Natural killer cell (primary cell): ENCODE results near the gene POLR2J2. TPM values are rescaled to one million over a fixed set of nuclear protein-coding genes. Genes with fewer than 3 reads are reported as not detected.
"Not testable (repeated sequence)": the region's sequence is repeated elsewhere in the genome, so short reads cannot be mapped to it uniquely, and the experiment has no call there.

Experiments
- ATAC-seq, 3 donors: fragments of 150-1000 bp in 2 of 3; fragments of 200-7000 bp in 1 of 3; cut with Tn5 transposase; 1 replicate in 1 of 3; 2 replicates in 2 of 3; pipeline ENCODE4 v1.10.0; 2021; ENCODE audit warnings: mild to moderate bottlenecking in 2 of 3, moderate library complexity in 2 of 3
- DNase-seq, 2 donors: peaks; one replicate each; pipeline versions ENCODE4 v3.0.0 to v3.0.0-alpha.2; 2013 to 2021; ENCODE audit warnings: mixed read lengths in 1 of 2
- H3K27ac ChIP-seq: one replicate; pipeline ENCODE4 v1.5.1; 2013; ENCODE audit warnings: mild to moderate bottlenecking, low read length
- H3K27me3 ChIP-seq: one replicate; pipeline ENCODE4 v1.6.1; 2013; ENCODE audit warnings: low read length; ENCODE audit not compliant: control insufficient read depth, insufficient read depth
- H3K36me3 ChIP-seq: one replicate; pipeline ENCODE4 v1.6.1; 2013; ENCODE audit warnings: low read length; ENCODE audit not compliant: control insufficient read depth, insufficient read depth
- H3K4me1 ChIP-seq: one replicate; pipeline ENCODE4 v1.6.1; 2013; ENCODE audit warnings: low read length; ENCODE audit not compliant: control insufficient read depth, insufficient read depth
- H3K4me3 ChIP-seq: one replicate; pipeline ENCODE4 v1.5.1; 2013; ENCODE audit warnings: low read length
- H3K9me3 ChIP-seq: one replicate; pipeline ENCODE4 v1.6.1; 2013; ENCODE audit warnings: low read length; ENCODE audit not compliant: control insufficient read depth, insufficient read depth
- H3K27ac Mint-ChIP-seq, 2 donors: one replicate each; pipeline ENCODE4 v1.8.0; 2022; ENCODE audit warnings: mild to moderate bottlenecking in 2 of 2, mixed read lengths in 2 of 2, moderate library complexity in 1 of 2
- H3K27me3 Mint-ChIP-seq, 2 donors: one replicate each; pipeline ENCODE4 v1.8.0; 2022; ENCODE audit warnings: low read depth in 2 of 2, mixed read lengths in 2 of 2
- H3K36me3 Mint-ChIP-seq: one replicate; pipeline ENCODE4 v1.8.0; 2022; ENCODE audit warnings: mixed read lengths
- H3K4me1 Mint-ChIP-seq, 2 donors: one replicate each; pipeline ENCODE4 v1.8.0; 2022; ENCODE audit warnings: mixed read lengths in 2 of 2
- H3K4me3 Mint-ChIP-seq: one replicate; pipeline ENCODE4 v1.8.0; 2022; ENCODE audit warnings: mild to moderate bottlenecking, moderate library complexity, mixed read lengths
- H3K9me3 Mint-ChIP-seq, 2 donors: one replicate each; pipeline ENCODE4 v1.8.0; 2022; ENCODE audit warnings: mixed read lengths in 2 of 2
- WGBS: methylation state at CpG from one replicate; pipeline ENCODE4 v1.1.7; 2013; ENCODE audit warnings: missing lambda C conversion rate; ENCODE audit not compliant: insufficient coverage; 5-methylcytosine and 5-hydroxymethylcytosine counted together
- intact Hi-C: fragments of 100-400 bp; cut with micrococcal nuclease; formaldehyde crosslinking; loops from one replicate; pipeline ENCODE4 v1.14.2; 2022
- total RNA-seq, 4 donors: library from RNA; stranded (reverse); fragments of 120-200 nt in 1 of 4; gene quantifications; one replicate each; pipeline versions ENCODE4 v1.2.3 to v1.2.4, GENCODE V29; 2013 to 2022

POLR2J2 gene
- total RNA-seq, 3 donors from 2014 or later (not counting 1 experiment from before 2014, with no cell fraction given): 38.9 to 63.8 (median 49.4) TPM

DNA sequence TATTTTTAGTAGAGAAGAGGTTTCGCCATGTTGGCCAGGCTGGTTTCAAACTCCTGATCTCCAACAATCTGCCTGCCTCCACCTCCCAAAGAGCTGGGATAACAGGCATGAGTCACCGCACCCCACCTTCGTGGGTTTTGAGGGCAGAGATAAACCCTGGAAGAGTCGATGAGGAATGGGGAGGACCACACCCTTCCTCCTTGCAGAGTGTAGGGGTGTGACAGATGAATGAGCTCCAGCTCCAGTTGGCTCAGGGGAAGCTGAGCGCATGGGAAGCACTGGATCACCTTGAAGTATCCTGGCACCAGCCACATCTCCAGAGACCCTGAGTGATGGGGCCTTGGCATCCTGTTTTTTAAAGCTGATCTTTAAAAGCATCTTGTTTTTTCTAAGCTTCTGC lies 11.1 kb upstream of the POLR2J2 start:
- H3K27ac Mint-ChIP-seq, H3K27ac ChIP-seq, H3K9me3 Mint-ChIP-seq, H3K4me3 ChIP-seq, H3K4me3 Mint-ChIP-seq, DNase-seq, H3K36me3 Mint-ChIP-seq, H3K36me3 ChIP-seq, H3K27me3 ChIP-seq, H3K27me3 Mint-ChIP-seq, ATAC-seq, H3K4me1 Mint-ChIP-seq, H3K9me3 ChIP-seq, H3K4me1 ChIP-seq, intact Hi-C loops: not testable (repeated sequence)
- WGBS: no CpG with 5 or more reads among the region's 5 CpGs

- H3K4me3 Mint-ChIP-seq, H3K36me3 ChIP-seq, DNase-seq, H3K4me3 ChIP-seq, H3K36me3 Mint-ChIP-seq, H3K4me1 Mint-ChIP-seq, H3K27me3 Mint-ChIP-seq, intact Hi-C loops, H3K9me3 ChIP-seq, H3K9me3 Mint-ChIP-seq, H3K4me1 ChIP-seq, H3K27me3 ChIP-seq, H3K27ac ChIP-seq, H3K27ac Mint-ChIP-seq, ATAC-seq: not testable (repeated sequence)
- no CpG with 5 or more reads among the region's 5 CpGs for WGBS
These were observed 9.3 kb upstream of the POLR2J2 start for GRCh38 chr7:102680780-102681179.

- H3K36me3 Mint-ChIP-seq, H3K36me3 ChIP-seq, H3K27ac ChIP-seq, H3K27ac Mint-ChIP-seq, ATAC-seq, H3K4me1 ChIP-seq, H3K27me3 ChIP-seq, H3K27me3 Mint-ChIP-seq, H3K4me1 Mint-ChIP-seq, H3K4me3 ChIP-seq, H3K4me3 Mint-ChIP-seq, H3K9me3 Mint-ChIP-seq, H3K9me3 ChIP-seq, DNase-seq, intact Hi-C loops: not testable (repeated sequence)
- 82% methylated on average over 1 of the region's 2 CpGs for WGBS
These were observed 4.1 kb upstream of the POLR2J2 start for GRCh38 chr7:102675545-102675944.

GRCh38 chr7:102673447-102674067 lies 2.1 kb upstream of the POLR2J2 start:
- H3K36me3 ChIP-seq, H3K4me1 Mint-ChIP-seq, H3K9me3 ChIP-seq, H3K27me3 Mint-ChIP-seq, H3K4me3 ChIP-seq, ATAC-seq, H3K27ac ChIP-seq, DNase-seq, intact Hi-C loops, H3K27ac Mint-ChIP-seq, H3K27me3 ChIP-seq, H3K4me3 Mint-ChIP-seq, H3K9me3 Mint-ChIP-seq, H3K36me3 Mint-ChIP-seq, H3K4me1 ChIP-seq: not testable (repeated sequence)
- WGBS: no CpG with 5 or more reads among the region's 9 CpGs

DNA sequence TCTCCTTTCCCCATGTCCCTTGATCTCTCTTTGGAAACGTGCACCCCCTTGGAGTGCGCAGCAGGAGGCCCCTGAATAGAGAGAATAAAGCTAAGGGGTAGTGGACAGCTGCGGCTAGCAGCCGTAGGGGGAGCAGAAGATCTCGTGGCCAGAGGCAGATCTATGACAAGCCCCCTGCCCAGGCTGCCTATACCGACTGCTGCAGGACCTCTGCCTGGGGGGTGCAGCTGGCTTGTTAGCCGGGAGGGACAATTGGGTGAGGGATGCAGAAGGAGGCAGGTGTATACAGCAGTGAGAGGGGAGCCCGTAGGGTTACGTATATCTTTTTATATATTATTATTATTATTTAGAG lies 469 bp upstream of the POLR2J2 start:
- H3K27me3 ChIP-seq, H3K9me3 Mint-ChIP-seq, intact Hi-C loops, H3K36me3 ChIP-seq, DNase-seq, H3K27me3 Mint-ChIP-seq, H3K36me3 Mint-ChIP-seq, H3K4me1 ChIP-seq, H3K4me3 ChIP-seq, H3K4me1 Mint-ChIP-seq, H3K27ac ChIP-seq, H3K4me3 Mint-ChIP-seq, H3K27ac Mint-ChIP-seq, H3K9me3 ChIP-seq, ATAC-seq: not testable (repeated sequence)
- no CpG with 5 or more reads among the region's 9 CpGs for WGBS

- H3K27me3 Mint-ChIP-seq, H3K36me3 ChIP-seq, intact Hi-C loops, H3K4me1 ChIP-seq, H3K27ac ChIP-seq, H3K4me3 Mint-ChIP-seq, H3K9me3 ChIP-seq, H3K4me3 ChIP-seq, ATAC-seq, DNase-seq, H3K36me3 Mint-ChIP-seq, H3K9me3 Mint-ChIP-seq, H3K27ac Mint-ChIP-seq, H3K4me1 Mint-ChIP-seq, H3K27me3 ChIP-seq: not testable (repeated sequence)
- WGBS: no CpG with 5 or more reads among the region's 14 CpGs
These were observed 3.9 kb downstream of the POLR2J2 start for GRCh38 chr7:102667523-102667922.

- H3K4me3 ChIP-seq, H3K9me3 ChIP-seq, H3K36me3 ChIP-seq, H3K27me3 Mint-ChIP-seq, H3K4me3 Mint-ChIP-seq, H3K27ac Mint-ChIP-seq, H3K4me1 ChIP-seq, H3K27me3 ChIP-seq, intact Hi-C loops, H3K27ac ChIP-seq, H3K4me1 Mint-ChIP-seq, H3K36me3 Mint-ChIP-seq, DNase-seq, H3K9me3 Mint-ChIP-seq, ATAC-seq: not testable (repeated sequence)
- WGBS: no CpG with 5 or more reads among the region's 16 CpGs
These were observed 4.6 kb downstream of the POLR2J2 start for GRCh38 chr7:102666850-102667249.

GRCh38 chr7:102664765-102665164 lies 6.7 kb downstream of the POLR2J2 start:
- DNase-seq, H3K27me3 ChIP-seq: not testable (repeated sequence)

More at GRCh38 chr7:102664765-102665164, 6.7 kb downstream of the POLR2J2 start:
- H3K4me1 ChIP-seq, H3K27ac Mint-ChIP-seq, H3K4me3 ChIP-seq, H3K27ac ChIP-seq, H3K9me3 ChIP-seq, H3K9me3 Mint-ChIP-seq, H3K27me3 Mint-ChIP-seq, ATAC-seq, H3K4me1 Mint-ChIP-seq, intact Hi-C loops, H3K4me3 Mint-ChIP-seq, H3K36me3 Mint-ChIP-seq, H3K36me3 ChIP-seq: not testable (repeated sequence)
- no CpG with 5 or more reads among the region's 11 CpGs for WGBS
